Measurements from ENCODE around the gene UGCG. TPM values are rescaled to one million over a fixed set of nuclear protein-coding genes. Genes with fewer than 3 reads are reported as not detected.

UGCG gene
- total and polyA plus RNA-seq, 2 of the 8 experiments (the other 6 are each of a cell fraction or from before 2014, with no cell fraction given), result 14.9 to 34.0 TPM

DNA sequence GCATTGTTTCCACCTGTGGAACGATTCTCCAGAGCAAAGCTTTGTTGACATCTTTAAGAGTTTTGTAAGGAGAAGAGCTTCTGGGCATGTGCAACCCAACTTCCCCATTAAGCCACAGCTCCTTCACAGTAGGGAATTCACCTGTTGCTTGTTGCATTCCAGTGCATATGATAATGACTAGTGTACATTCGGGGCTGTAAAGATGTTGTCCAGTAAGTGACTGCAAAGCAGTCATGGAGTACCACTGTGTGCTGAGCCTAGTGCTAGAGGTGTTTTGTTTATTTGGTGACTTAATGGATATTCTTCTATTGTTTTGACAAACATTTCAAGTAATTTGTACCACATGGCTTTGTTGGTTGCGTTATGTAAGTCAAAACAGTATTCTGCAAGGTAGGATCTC, 12.8 kb downstream of the UGCG start:
- ChIA-PET POLR2A (ENCODE audit: partially characterized antibody) (interaction anchor here (1.1 kb wide), 1 partner anchor 13 kb away, joined by 5 read pairs; the partner anchor contains the start of gene UGCG), CTCF (ENCODE audit: partially characterized antibody) (interaction anchor here (0.6 to 1.6 kb wide), 3 partner anchors 11 to 910 kb away, joined by 3 to 4 read pairs (median 3); no protein-coding TSS in a partner anchor)
- Histone ChIP-seq H3K4me2 (ENCODE audit: insufficient read depth in 1 of 2, low read depth in 2 of 2, low read length in 2 of 2) (no peak overlapping the region), H3K79me1 (ENCODE audit: low read depth, low read length) (peaks cover 16% of the 10 kb centered on the region; the same call in 1 of the 2 replicates), H4K5ac (ENCODE audit: insufficient read length, low read depth, low read length) (no peak overlapping the region), H3K36me3 (ENCODE audit: control insufficient read depth in 2 of 4, insufficient read depth in 4 of 4, low read length in 3 of 4) (no peaks in the 10 kb centered on the region), H3K9ac (replicated peaks in 1 of 4; ENCODE audit: extremely low read depth in 1 of 4, low read depth in 3 of 4, low read length in 3 of 4) (no peak overlapping the region), H3K27ac (ENCODE audit: low read depth, low read length) (no peak overlapping the region), H3K23ac (ENCODE audit: insufficient read length) (no peak overlapping the region), H3K4me1 (replicated peaks in 1 of 4; ENCODE audit: control insufficient read depth in 3 of 4, insufficient read depth in 4 of 4, low read length in 3 of 4) (no peaks in the 10 kb centered on the region), H2AFZ (ENCODE audit: low read length) (no peak overlapping the region), H3K4me3 (ENCODE audit: extremely low read depth in 1 of 4, insufficient read depth in 2 of 4, low read depth in 3 of 4, low read length in 4 of 4) (no peak overlapping the region), H4K20me1 (replicated peaks in 1 of 2; ENCODE audit: control insufficient read depth in 1 of 2, insufficient read depth in 2 of 2, low read length in 2 of 2) (peaks cover 7 to 14% of the 10 kb centered on the region in 2 experiments), H2BK120ac (replicated peaks; ENCODE audit: low read depth, low read length) (no peak overlapping the region), H4K91ac (replicated peaks; ENCODE audit: insufficient read length, low read length) (no peak overlapping the region), H2AK5ac (ENCODE audit: low read depth, low read length) (no peak overlapping the region), H3K27me3 (replicated peaks in 1 of 4; ENCODE audit: control insufficient read depth in 3 of 4, extremely low read depth in 1 of 4, insufficient read depth in 3 of 4, low read length in 3 of 4) (no peaks in the 10 kb centered on the region), H2BK15ac (ENCODE audit: low read length) (no peak overlapping the region), H3K4ac (replicated peaks; ENCODE audit: insufficient read length, low read depth, low read length) (no peak overlapping the region), H3K23me2 (ENCODE audit: low read depth, low read length) (no peaks in the 10 kb centered on the region), H2BK12ac (ENCODE audit: low read depth, low read length) (no peak overlapping the region), H4K8ac (ENCODE audit: extremely low read depth, insufficient read depth, low read length) (no peak overlapping the region), H3K14ac (ENCODE audit: insufficient read length) (no peak overlapping the region), H3K18ac (ENCODE audit: extremely low read depth, low read length) (no peak overlapping the region), H3K56ac (replicated peaks; ENCODE audit: insufficient read length, low read depth, low read length) (no peak overlapping the region), H3K79me2 (ENCODE audit: control insufficient read depth in 1 of 2, insufficient read depth in 2 of 2, low read length in 2 of 2) (peaks cover 22 to 88% of the 10 kb centered on the region in 2 experiments), H3K9me3 (ENCODE audit: insufficient read depth in 2 of 2, low read depth in 1 of 2, low read length in 1 of 2) (no peaks in the 10 kb centered on the region), H2BK5ac (ENCODE audit: low read depth, low read length) (no peak overlapping the region), H2BK20ac (ENCODE audit: low read length) (no peak overlapping the region)
- FAIRE-seq (no peak), DNase-seq (ENCODE audit: low read depth in 1 of 2, low spot score in 2 of 2) (no peak)
- WGBS, 2 experiments (ENCODE audit: extremely low coverage in 1 of 2, insufficient coverage in 1 of 2, insufficient read length in 1 of 2, insufficient replicate concordance in 2 of 2, low coverage in 1 of 2, low lambda C conversion rate in 2 of 2, missing lambda C conversion rate in 1 of 2), result 86% methylated on average over 3 of the region's 3 CpGs; no CpG with 5 or more reads in 1 of the 2 experiments
- TF ChIP-seq POU5F1 (IDR thresholded peaks at IDR 0.05; ENCODE audit: low read depth, low read length) (no peak), POLR2A (IDR thresholded peaks at IDR 0.05; ENCODE audit: control extremely low read depth in 1 of 2, low read depth in 2 of 2, low read length in 2 of 2) (no peak)

Data from H1 (cell line).